ENCODE data around the gene ZNF462.

Gene ZNF462

DNA sequence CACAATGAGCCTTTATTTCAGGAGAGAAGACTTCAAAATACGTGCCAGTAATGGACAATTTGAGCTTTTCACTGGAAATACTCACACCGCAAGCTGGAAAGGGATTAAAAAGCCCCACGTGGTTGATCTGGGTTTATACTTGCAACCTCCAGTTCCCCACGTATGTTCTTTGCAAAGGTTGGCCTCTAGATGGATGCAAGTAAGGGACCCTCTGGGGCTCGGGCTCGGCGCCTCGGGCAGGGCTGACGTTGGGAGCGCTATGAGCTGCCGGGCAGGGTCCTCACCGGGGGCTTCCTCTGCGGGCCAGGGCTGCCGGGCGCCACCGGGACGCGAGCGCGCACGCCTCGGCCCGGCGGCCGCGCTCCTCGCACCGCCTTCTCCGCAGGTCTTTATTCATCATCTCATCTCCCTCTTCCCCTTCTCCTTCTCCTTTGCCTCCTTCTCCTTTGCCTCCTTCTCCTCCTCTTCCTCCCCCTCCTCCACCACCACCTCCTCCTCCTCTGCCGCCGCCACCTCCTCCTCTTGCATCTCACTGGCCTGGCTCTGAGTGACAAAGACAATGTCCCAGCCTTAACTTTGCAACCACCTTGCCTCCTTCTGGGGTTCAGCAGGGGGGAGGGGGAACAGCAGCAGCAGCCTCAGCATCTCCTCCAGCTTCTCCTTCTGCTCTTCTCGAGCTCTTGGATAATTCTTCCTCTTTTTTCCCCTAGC lies 701 bp upstream of the ZNF462 start:
- no peak for DNase-seq (ENCODE audit: low read depth)

DNA sequence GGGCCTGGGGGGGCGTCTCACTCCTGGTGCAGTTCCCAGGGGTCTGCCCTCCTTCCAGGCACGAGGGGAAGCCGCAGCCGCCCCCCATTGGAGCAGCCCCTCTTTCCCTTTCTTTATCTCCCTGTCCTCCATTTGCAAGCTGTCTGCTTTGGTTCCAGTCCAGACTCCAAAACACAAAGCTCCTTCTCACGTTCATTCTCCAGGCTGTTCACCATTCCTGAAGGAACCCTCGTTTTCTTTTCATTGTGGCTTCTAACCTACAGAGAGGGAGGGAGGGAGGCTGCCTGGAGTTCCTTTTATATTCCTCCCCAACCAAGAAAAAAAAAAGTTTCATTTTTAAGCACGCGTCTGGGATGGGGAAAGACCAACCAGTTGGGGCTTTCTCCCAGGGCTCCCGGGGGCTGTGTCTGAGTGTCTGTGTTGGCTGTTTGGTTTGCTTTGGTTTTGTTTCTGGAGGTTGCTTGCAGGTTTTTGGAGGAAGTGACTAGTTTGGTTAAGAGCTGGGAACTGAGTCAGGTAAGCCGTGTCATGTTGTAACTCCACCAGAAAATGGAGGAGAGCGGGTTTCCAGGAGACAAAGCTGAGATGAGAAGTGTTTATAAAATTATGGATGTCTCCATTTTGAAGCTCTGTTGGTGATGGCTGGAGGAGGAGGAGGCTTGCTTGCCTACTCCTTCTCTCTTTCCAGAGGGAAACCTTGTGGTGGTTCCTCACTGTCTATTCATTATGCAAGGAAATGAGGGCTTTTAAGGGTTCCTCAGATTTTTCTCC lies 1.6 kb downstream of the ZNF462 start:
- DNase-seq (ENCODE audit: low read depth): no peak

DNA sequence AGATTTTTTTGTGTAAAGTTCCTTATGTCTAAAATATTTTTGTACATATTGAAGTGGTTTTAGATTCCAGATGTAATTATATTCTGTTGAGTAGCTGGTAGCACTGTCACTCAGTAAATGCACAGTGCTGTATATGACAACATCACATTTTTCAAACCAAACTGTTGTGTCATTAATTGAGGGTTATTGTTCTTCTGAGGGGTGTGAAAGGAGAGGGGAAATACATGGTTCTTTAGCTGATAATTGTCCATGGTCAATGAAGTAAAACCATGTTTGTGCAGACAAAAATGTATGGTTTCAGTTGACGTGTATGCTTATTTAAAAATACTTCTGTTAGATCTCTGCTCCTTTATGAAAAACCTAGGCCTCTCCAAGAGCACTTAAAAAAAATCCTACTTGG lies 3.3 kb downstream of the ZNF462 start:
- DNase-seq (ENCODE audit: low read depth): no peak

DNA sequence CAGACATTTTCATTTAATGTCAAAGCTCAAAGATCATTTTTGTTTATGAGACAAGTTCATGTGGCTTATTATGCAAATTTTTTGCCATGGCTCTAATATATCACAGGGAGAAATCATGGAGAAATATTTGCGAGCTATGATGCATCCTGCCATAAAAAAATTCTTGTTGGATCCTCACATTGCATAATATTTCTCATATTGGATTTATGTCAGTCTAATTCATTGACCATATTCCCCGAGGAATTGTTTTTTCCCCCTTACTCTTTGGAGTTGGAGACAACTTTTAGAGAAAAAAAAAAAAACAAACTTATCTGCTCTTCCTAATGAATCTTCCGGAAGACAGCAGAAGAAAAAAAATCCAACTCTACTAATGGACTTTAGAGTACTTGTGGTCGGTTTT lies 4.3 kb downstream of the ZNF462 start:
- DNase-seq (ENCODE audit: low read depth): no peak

DNA sequence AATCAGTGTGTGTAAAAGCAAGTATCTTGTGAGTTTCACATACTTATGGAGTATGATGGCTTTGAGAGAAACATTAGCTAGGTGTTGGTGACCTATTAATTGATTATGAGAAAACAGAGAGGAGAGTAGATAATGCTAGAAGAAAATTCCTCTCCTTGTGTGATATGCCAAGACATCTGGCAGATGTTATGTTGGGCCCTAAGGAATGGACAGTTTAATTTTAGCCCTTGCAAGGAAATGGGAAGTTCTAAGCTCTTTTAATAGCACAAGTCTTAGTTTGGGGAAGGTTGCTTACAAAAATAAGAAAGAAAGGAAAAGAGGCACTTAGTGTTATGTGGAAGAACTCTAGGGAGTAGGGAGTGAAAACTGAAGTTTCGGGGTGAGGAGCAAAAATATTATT lies 5.1 kb downstream of the ZNF462 start:
- no peak for DNase-seq (ENCODE audit: low read depth)

DNA sequence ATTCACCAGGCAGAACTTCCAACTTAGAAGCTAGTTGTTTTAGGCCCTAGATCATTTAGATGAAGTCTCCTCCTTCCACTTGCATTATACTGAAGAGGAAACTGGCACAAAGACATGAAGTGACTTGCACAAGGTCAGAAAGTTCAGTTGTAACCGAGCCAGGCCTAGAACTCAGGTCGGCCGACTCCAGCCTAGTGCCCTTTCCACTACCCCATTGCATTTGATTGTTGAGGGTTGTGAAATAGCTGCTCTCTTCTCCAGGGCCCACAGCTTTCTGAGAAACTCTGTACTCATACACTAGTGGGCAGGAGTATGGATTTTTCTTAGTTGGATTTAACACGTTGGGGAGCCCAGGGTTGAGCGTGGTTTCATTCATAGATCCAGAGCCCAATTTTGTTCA lies 5.6 kb downstream of the ZNF462 start:
- DNase-seq (ENCODE audit: low read depth): no peak

DNA sequence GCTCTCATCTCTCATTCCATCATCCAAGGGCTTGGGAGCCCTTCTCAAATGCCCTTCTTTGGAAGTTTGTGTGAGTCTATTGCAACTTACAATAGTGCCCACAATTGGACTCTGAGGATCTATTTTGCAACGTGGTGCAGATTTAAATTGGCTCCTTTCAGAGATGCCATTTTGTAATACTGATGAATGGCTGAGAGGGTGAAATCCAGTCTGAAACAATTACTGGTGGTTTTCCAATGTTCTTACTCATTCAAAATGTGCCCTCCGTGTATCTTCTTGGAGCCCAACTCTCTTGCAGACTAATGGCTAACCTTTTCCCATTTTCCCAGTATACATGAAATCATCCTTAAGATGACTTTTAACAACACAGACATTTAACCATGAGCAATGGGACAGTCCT lies 6.1 kb downstream of the ZNF462 start:
- no peak for DNase-seq (ENCODE audit: low read depth)

DNA sequence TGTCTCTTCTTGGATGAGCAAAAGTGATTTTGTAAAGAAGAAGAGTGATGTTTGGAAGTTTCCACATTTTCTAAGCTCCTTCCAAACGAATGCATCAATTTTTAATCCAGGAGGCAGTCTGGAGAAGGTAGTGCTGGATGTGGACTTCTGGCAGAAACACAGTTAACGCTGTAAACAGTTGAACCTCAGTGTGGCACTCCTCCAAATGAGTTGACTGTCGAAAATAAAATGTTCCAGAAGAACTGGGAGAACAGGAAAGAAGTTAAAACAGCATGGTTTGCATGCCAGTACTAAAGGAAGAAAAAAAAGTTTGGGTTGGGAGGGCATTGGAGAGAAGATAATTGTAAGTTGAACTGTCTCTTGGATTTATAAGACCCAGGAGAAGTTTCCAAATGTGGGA lies 6.5 kb downstream of the ZNF462 start:
- no peak for DNase-seq (ENCODE audit: low read depth)

DNA sequence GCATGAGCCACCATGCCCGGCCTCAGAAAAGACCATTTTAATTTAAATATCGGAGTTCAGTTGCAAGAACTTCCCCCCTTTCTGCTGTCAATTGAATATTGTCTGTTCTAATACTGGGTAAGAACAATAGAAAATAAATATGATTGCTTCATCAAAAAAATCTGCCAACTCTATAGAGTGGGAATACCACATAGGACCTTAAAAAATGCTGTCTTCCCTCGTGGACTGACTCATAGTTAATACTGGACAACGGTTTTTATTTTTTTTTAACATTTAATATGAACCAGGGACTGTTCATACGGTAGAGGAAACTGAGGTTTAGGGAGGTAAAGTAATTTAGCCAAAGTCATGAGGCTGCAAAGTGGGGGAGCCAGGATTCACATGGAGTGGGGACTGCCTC lies 9.7 kb downstream of the ZNF462 start:
- no peak for DNase-seq (ENCODE audit: low read depth)

DNA sequence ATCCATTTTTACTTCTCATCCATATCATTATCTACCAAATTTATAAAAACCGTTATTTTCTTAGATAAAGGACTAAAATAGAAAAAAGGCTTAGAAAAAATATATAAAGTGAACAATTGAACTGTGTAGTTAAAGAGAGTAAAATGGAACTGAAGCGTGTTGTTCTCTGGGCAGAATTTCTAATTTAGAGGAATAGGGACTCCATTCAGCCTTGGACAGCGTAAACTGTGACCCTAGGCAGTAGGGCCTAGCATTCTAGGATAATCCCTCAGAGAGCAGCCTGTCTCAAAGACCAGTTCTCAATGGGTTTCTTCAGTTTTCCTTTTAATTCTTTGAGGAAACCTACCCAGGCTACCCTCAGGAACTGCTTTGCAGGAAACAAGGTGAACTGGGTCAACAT lies 11.1 kb downstream of the ZNF462 start:
- DNase-seq (ENCODE audit: low read depth): no peak

DNA sequence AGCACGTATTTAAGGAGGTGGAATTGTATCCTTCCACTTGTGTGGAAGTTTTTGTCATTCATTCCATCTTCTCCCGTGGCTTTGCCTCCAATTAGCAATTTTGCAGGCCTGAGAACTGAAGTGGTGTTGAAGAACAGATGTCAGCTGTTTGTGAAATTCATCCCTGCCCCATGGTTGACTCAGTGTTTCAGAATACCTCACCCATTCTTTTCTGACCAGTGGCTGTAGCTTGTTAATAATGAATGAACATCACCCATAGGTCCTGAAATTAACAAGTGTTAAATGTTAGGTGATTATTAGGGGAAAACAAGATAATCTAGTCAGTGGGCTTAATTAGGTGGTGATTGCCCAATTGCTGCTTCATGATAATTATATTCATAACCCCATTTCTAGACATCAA lies 11.7 kb downstream of the ZNF462 start:
- no peak for DNase-seq (ENCODE audit: low read depth)

DNA sequence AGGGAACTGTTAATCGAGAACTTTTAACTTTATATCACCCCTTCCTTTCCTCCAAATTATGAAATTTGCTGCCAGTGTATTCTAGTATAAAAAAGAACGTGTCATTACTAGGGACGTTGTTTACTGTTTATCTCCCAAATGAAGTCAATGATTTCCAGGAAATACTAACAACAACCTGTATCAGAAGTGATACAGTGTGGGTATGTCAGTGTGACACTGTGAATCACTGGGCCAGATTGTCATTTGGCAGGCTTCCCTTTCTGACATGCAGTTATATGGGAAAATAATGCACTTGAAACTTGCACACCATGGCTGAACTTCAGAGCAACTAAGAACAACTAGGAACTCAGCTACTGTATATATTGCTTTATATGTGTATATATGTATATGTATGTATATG lies 12.6 kb downstream of the ZNF462 start:
- DNase-seq (ENCODE audit: low read depth): no peak

DNA sequence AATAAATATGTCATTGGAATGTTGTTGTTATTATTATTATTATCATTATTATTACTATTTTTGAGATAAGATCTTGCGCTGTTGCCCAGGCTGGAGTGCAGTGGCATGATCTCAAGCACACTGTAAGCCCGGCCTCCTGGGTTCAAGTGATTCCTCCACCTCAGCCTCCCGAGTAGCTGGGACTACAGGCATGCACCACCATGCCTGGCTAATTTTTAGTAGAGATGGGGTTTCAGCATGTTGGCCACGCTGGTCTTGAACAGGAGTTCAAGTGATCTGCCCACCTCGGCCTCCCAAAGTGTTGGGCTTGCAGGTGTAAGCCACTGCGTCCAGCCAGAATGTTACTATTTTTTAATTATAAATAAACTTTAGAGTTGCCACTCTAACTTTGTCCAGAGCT lies 14.4 kb downstream of the ZNF462 start:
- no peak for DNase-seq (ENCODE audit: low read depth)

DNA sequence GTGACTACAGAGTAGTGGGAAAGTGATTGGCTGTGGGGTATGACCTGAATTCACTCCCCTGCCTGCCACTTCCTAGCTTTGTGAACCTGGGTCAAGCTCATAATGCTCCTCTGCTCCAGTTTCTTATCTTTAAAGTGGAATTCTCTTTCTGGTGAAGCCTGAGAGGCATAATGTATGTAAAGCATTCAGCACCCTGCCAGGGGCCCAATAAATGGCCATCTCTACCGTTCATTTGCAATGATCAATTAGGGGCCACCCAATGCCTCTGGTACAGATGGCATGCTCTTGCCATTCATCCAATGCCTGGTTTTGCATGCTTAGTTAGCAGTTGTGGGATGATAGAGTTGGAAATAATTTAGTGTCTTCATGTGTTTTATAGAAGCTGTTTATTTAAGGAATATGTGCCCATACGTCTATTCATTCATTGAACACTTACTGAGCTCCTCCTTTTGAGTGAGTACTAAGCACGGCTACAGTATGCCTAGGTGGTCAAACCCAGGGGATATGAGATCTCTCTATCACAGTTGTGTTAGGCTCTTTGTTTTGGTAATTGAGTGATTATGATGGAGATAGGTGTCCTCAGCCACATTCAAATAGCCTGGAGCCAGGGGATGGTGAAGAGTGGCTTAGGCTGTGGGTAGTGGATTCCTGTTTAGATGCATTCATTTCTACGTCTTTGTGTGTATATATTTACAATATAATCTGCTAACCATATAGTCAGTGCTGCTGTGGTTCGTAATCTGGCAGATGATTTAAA lies 15.3 kb downstream of the ZNF462 start:
- no peak for DNase-seq (ENCODE audit: low read depth)

DNA sequence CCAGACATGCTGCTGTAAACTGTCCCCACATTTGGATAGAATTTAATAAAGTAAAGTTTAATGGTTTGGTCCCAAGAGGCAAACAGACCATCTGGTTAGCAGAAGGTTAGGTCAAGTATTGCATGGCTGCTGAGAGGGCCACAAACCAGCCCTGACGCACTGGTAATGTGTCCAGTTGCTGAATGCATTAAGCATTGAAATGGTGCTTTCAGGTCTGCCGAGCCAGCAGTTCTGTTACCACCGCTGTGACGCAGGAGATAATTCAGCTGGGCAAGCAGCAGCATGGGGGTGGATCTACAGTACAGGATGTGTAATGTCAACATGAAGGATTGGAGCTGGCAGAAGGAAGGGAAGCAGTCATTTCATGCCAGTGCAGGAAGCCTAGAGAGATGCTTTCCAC lies 16.0 kb downstream of the ZNF462 start:
- DNase-seq (ENCODE audit: low read depth): no peak

DNA sequence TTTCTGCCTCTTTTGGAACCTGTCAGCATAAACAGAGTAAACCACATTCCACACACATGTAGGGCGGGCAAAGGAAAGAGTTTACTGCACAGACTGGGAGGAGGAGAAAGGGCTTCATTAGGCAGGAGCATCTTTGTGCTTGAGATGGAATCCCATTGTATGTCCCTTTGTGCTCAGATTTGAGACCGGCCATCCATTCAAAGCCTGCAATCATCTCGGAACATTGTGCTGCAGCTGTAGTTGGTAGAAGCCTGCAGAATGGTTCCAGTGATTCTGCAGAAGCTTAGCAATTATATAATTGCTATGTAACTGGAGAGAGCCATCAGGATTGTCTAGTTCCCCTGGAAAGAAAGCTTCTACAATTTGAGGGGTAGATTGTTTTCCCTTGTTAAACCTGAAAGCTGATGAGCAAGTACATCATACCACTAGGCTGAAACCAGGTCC lies 16.5 kb downstream of the ZNF462 start:
- DNase-seq (ENCODE audit: low read depth): no peak

DNA sequence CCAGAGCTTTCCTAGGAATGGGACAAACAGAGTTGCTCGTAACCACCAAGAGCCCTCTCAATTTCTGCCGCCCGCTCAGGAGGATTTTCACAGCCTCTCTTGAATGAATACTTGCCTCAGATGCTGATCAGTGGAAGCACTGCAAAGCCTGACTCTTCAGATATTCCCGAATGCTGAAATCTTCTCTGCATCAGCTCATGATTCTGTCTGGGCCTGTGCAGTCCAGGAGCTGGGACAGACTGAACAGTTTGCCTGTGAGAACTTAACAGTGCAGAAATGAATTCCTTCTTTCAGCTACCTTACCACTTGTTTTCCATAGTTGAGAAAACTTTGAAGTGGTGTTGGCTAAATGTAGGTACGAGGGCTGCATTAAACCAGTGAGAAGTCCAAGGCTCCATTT lies 17.1 kb downstream of the ZNF462 start:
- DNase-seq (ENCODE audit: low read depth): no peak

DNA sequence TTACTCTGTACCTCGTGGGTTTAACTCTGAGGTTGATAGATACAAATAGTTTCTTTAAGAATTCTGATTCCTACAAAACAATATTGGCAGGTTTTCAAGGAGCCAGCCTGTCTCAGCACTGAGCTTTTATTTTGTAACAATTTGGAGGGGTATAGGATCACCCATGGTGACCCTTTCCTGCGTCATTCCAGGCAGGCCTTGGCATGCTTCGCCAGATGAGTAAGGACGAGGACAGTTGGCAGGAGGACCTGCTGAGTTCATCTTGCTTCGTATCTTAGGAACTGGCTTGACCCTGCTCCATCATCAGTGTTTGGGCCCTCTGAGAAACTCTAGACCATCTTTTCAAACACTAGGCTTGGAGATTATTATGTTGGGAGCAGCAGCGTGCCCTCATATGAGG lies 17.9 kb downstream of the ZNF462 start:
- no peak for DNase-seq (ENCODE audit: low read depth)

DNA sequence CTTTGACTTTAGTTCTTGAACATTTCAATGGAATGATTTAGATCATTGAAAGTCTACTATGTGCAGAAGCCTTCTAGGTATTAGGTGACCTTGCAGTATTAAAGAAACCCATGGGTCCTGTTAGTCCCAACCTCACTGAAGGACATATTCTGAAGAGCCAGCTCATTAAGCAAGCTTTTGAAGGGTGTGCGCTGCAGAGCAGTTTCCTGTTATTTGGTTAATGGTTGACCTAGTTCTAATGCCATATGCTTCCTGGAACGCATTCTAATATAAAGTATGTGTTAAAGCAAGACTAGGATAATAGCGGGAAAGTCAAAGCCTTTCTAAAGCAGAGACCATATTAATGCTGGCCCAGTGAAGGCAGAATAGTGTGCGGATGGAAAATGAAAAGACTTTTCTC lies 20.1 kb downstream of the ZNF462 start:
- DNase-seq (ENCODE audit: low read depth): no peak

DNA sequence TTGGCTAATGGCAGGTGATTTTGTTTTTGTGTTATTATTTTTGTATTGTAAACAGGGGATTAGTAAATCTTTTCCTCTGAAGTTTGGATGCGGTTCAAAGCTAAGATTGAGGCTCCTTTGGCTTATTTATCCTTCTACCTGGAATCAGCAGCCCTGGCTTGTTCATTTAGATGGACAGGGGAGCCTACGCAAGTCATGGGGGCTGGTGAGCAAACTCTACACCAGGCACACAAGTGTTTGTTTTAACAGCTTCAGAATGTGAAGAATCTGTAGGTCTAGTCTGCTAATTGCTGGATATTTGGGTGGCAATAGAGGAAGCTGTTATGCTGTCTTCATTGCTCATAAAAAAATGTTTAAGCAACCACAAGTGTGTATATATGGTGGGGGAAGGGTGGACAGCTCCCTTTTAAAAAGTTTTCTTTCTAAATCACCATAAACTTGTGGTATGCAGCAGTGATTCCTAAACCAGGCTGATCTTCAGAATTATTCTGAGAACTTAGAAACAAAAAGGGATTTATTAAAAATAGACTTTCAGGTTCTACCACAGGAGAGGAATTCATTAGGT lies 20.7 kb downstream of the ZNF462 start:
- DNase-seq (ENCODE audit: low read depth): no peak

DNA sequence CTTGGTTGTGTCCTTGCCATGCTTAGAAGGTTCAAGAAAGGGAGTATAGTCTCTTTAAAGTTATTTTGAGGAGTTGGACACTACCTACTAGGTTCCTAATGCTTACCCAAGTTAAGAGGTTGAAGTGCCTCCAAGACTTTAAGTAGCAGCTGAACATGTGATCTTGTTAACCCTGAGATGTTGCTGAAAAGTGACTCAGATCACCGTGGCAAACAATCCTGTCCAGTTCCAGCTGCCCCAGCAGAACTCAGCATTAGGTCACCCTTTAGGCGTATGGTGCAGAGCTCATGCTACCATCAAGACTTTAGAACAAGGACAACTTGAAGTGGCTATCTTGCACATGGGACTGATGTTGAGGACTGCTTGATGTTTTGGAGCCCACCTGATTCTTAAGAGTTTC lies 22.5 kb downstream of the ZNF462 start:
- DNase-seq (ENCODE audit: low read depth): no peak

DNA sequence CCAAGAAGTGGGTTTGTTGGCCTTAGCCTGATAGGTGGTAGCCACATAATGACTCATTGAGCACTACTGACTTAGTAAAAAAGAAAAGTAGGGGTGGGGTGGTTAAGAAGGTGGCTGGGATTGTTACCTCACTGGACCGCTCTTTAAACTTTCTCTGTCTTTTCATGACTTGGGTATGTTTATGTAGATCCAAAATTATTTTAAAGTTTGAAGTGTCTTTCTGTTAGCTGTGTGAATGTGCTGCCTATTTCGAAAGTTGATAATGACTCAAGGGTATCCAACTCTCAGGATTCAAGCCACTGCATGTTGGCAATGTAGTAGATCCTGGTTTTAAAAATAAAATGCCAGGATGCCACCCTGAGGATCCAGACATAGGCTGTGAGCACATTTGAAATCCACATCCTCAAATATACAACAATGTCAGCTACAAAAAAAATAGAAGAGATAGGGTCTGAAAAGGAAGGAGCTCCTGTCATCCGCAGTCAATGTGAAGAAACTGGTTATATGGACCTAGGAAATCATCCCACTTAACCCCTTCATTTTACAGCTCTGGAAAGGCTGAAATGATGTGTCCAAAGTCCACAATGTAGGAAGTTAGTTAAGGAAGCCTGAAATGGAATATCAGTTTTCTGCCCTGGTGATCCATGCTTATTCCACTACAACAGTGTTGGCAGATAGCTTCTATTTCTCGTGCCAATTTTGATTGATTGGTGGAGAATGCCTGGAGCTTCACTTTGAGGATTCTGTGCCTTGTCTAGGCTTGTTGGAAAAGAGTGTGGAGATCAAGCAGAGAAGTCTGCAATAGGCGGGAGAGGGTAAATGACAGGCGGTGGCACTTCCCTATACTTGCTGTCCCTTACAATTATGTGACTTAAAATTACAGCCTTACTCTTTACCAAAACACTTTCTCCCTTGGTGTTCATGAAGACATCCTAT lies 23.4 kb downstream of the ZNF462 start:
- DNase-seq (ENCODE audit: low read depth): no peak
